ENCODE measurements around the gene CCDC61.

Gene CCDC61

DNA sequence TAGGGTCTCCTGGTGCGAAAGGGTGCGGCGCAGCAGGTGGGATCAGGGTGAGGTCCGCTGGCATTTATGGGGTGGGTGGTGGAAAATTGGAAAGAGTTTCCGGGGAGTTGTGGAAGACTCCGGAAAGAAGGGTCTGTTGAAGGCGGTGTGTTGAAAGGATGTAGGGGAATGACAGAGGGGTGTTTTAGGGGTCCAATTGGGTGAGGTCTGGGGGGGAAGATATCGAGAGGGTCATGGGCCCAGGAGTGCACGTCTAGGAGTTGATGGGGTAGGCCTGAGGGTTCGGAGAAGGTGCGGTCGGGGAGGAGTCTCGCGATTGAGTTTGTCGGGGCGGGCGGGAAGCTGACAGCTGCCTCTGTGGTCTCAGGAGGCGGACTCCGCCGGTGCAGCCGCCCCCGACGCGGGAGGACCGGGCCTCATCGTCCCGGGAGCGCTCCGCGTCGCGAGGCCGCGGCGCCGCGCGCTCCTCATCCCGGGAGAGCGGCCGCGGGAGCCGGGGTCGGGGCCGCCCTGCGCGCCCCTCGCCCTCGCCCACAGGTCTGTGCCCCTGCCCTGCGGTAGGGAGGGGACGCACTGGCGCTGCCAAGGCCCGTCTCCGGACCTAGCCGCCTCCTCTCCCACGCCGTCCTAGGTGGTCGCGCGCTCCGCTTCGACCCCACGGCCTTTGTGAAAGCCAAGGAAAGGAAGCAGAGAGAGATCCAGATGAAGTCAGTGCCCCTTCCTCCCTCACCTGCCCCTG is 20.6 kb downstream of the CCDC61 start:
- no peak for DNase-seq (ENCODE audit: low spot score)

DNA sequence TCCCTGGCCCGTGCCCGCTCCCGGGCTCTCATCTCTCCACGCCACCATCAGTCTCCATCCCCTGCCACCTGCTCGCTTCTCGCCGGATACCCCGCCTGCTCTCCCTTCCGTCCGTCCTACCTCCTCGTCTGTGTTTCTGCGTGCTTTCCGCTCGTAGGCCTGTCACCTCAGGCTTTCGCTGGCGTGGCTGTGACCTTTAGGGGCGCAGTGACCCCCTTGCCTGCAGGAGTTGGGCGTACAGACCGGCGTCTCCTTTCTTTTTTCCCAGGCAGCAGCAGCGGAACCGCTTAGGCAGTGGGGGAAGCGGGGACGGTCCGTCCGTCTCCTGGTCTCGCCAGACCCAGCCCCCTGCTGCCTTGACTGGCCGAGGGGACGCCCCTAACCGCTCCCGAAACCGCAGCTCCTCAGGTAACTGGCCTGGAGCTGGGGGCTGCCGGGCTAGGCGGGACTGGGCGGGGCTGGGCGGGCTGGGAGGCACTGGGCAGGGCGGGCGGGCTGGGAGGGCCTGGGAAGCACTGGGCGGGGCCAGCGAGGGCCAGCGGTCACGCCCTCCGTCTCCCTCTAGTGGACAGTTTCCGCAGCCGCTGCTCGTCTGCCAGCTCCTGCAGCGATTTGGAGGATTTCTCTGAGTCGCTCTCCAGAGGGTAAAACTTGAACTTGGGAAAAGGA is 21.3 kb downstream of the CCDC61 start:
- peak; percentile 74 for DNase-seq (ENCODE audit: low spot score)

- no peak for DNase-seq (ENCODE audit: low spot score)
Observed at GRCh38 chr19:46017095-46017429, 21.8 kb downstream of the CCDC61 start.

GRCh38 chr19:46017874-46018675 is 22.8 kb downstream of the CCDC61 start:
- DNase-seq (ENCODE audit: low spot score), result no peak

GRCh38 chr19:46018729-46019251 is 23.5 kb downstream of the CCDC61 start:
- DNase-seq (ENCODE audit: low spot score), result no peak

- DNase-seq (ENCODE audit: low spot score), result no peak
Observed at GRCh38 chr19:46019270-46019669, 24.0 kb downstream of the CCDC61 start.

- DNase-seq (ENCODE audit: low spot score), result no peak
Observed at GRCh38 chr19:46020819-46021125, 25.5 kb downstream of the CCDC61 start.

DNA sequence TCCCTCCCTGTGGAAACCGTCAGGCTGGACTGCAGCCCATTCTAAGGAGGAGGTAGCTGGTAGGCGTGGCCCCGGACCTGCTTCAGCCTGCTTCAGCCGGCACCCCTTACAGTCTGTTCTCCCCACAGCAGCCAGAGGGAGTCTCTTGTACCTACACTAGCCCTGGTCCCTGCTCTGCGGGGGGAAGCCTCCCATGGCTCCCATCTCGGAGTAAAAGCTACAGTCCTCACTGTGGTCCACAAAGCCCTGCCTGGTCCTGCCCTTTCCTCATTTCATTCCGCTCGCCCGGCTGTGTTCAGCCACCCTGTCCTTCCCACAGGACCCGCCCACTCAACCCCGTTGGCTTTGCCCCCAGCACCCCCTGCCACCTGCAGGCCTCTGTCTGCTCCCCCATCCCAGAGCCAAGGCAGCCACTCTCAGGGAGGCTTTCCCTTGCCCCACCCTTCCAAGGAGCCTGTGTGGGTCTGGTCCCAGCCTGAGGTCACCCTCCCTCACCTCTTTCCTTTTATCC is 26.3 kb downstream of the CCDC61 start:
- no peak for DNase-seq (ENCODE audit: low spot score)

DNA sequence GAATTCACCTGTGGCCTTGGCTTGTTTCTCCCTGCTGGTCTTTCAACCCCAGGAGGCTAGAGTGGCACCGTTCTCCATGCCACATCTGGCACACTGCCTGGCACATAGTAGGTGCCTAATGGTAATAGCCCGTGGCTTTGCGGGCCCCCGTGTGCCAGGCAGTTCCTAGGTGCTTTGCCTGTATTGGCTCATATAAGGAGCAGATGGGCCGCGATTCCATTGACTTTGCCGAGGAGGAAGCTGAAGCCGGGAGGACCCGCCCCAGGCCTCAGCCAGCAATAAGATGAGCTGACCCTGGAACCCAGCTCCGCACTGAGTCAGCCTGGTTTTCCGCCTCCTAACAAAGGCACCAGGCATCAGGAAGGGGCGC is 26.8 kb downstream of the CCDC61 start:
- peak; percentile 26 for DNase-seq (ENCODE audit: low spot score)

DNA sequence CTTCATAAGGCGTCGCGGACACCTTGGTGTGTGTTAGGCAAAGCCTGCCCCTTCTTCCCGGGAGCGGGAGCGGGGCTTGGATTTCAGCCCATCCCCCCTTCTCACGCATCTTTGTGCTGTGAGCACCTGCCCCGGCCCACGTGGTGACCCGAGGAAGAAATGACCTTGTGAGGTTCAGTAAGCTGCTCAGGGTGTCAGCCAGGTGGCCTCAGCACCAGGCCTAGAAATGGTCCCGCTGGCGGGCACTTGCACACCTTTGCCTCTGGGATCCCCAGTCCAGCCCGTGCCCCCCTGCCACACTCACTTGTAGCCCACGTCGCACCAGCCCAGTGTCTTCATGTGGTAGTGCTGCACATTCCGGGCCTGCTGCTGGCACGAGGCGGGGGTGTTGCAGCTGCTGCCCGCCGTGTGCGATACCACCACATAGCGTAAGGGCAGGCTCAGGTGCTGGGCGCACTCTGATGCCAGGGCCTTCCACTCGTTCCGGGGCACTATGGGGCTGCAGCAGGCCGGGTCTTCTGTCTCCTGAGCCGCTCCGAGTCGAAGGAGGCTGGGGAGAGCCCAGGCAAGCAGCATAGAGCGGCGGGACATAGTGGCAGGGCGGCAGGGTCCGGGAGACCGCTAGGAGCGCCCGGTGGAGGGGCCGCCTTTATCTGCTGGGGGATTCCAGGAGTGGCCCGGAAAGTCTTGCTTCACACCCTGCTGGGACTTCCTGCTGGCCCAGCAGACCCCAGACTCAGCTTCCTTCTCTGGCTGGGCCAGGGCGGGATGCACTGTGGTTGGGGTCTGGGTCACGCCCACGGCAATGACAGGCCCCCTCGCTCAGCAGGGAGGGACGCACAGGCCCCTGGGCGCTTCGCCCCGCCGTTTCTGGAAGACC is 27.4 kb downstream of the CCDC61 start, which contains the start of gene PGLYRP1:
PGLYRP1 (minus strand) TSS at position 623 of the 880 bp plus-strand sequence; CDS start at position 591, 32 bp downstream.
- no peak for DNase-seq (ENCODE audit: low spot score)

DNA sequence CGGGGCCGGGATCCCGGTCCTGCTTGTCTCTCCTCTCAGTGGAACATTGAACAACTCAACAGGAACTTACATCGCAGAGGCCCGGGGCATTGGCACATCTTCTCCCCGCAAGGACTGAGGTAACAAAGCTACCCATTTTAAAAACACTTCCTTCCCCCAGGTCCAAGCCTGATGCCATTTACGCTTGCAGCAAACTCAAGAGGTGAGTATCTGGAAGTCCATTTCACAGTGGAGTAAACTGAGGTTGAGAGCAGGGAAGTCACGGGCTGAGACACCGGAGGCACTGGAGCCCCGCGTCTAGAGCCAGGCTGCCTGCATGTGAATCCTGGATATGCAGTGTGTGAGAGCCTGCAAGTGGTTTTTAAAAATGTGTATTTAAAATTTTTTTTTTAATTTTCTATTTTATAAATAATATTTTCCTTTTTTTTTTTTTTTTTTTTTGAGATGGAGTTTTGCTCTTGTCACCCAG is 28.1 kb downstream of the CCDC61 start:
- DNase-seq (ENCODE audit: low spot score), result no peak

GRCh38 chr19:46025835-46026234 is 30.6 kb downstream of the CCDC61 start:
- no peak for DNase-seq (ENCODE audit: low spot score)

DNA sequence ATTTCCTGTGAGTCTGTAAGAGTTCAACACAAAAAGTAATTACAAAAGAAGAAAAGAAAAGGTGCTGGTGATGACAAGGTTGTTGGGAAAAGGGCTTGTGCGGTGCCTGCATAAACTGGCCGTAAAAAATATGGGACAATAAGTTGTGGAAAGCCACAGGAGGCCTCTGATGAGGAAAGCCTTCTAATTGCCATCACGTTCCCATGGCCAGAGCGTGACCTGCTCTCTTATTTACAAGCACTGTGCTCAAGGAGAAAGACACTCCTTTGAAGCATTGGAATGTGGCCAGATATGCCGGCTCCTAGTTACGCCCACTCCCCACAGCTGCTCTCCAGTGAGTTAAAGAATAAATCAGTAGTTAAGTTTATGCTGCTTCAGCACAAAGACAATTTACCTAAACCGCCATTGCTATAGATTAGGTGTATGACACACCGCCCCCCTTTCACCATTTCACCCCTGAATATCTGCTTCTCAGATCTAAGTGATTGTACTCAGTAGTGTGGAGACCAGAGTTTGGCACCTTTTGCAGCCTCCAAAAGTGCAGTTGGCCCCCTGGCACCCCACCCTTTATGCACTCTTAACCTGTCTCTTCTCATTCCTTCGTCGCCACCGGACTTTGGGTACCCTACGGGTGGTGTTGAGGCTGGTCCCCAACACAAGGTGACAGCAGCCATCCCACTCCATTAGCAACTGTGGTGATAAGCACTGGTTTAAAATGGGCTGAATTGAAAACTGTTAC is 35.7 kb downstream of the CCDC61 start:
- DNase-seq (ENCODE audit: low spot score), result no peak

- no peak for DNase-seq (ENCODE audit: low spot score)
Observed at GRCh38 chr19:46031781-46032596, 36.7 kb downstream of the CCDC61 start.

DNA sequence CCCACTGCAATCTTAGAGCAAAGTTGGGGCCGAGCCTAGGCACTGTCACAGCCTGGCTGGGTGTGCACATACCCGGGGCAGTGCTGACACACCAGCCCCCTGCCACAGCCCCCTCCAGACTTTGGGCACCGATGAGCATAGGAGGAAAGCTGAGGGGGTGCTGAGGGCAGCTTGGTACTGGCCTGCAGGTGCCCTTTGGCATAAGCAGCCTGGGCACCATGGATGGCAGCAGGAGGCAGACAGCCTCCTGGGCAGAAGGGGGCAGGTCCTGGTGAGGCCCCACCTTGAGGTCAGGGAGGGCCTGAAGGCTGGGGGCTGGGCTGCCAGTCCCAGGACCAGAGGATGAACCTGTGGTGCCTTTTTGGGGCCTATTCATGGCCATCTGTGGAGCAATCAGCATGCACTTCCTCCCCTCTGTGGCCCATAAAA is 37.3 kb downstream of the CCDC61 start:
- DNase-seq (ENCODE audit: low spot score), result no peak

- DNase-seq (ENCODE audit: low spot score), result no peak
Observed at GRCh38 chr19:46033401-46033800, 38.1 kb downstream of the CCDC61 start.

- DNase-seq (ENCODE audit: low spot score), result no peak
Observed at GRCh38 chr19:46035546-46035945, 40.3 kb downstream of the CCDC61 start.

GRCh38 chr19:46035986-46036743 is 40.9 kb downstream of the CCDC61 start:
- no peak for DNase-seq (ENCODE audit: low spot score)

DNA sequence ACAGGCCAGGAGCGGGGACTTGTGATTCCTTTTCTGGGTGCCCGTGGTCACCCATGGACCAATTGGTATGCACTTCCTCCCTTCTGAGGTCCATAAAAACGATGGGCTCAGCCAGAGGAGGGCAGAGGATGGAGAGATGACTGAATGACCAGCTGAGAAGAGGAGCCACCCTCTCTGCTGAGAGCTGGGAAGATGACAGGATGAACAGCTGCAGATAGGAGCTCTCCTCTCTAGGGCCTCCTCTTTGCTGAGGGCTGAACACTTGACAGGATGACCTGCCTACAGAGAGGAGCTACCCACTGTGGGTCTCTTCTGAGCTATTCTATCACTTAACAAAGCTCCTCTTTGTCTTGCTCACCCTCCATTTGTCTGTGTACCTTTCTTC is 41.5 kb downstream of the CCDC61 start:
- DNase-seq (ENCODE audit: low spot score), result no peak

Data from kidney capillary endothelial cell (primary cell).